ENCODE data around the gene PLGLB2. TPM values are rescaled to one million over a fixed set of nuclear protein-coding genes. Genes with fewer than 3 reads are reported as not detected.

PLGLB2 gene
- 0.26 TPM in 1 of 2 replicates, not detected in the other for total RNA-seq

GRCh38 chr2:87747791-87748190, at the start of gene PLGLB2:
PLGLB2 (plus strand) TSS chr2:87748087; CDS start chr2:87748154, 67 bp downstream.

Other genes with a start within 250 kb of the PLGLB2 start
- 0.47 TPM in 1 of 2 replicates, not detected in the other for gene RGPD2, start 77.7 kb downstream of the PLGLB2 start, total RNA-seq